Measurements from ENCODE around the gene NTHL1.

GRCh38 chr16:2037647-2038381 is 9.8 kb downstream of the NTHL1 start:
- TF ChIP-seq CTCF (IDR thresholded peaks at IDR 0.05) (no peak), POLR2A (IDR thresholded peaks at IDR 0.05) (no peak)
